Caco-2 (cell line): ENCODE results near the gene PKD1. TPM values are rescaled to one million over a fixed set of nuclear protein-coding genes. Genes with fewer than 3 reads are reported as not detected.

Experiments used
- BruUV-seq: library from RNA; stranded (reverse); fragments of 400-500 nt; replicated peaks from 2 replicates; lab custom pipeline; 2021; lab: Mats Ljungman, UMichigan
- CTCF ChIA-PET: fragments of 300-600 bp; sonication (Branson Sonifier 250); formaldehyde crosslinking; loops from one replicate; lab custom pipeline; 2022; ENCODE audit warnings: antibody characterized with exemption; lab: Charles Lee
- POLR2A ChIA-PET: fragments of 300-600 bp; sonication (Branson Sonifier 250); formaldehyde crosslinking; loops from one replicate; lab custom pipeline; 2022; ENCODE audit warnings: antibody characterized with exemption; lab: Charles Lee
- DNase-seq, 2 experiments: peaks; one replicate each; pipeline versions ENCODE4 v3.0.0 to v3.0.0-alpha.2; 2020 to 2022
- H3K27me3 ChIP-seq: replicated peaks from 2 replicates; pipeline ENCODE4 v1.6.0; 2011; ENCODE audit warnings: low read length; ENCODE audit not compliant: control insufficient read depth, insufficient read depth
- H3K36me3 ChIP-seq: 2 replicates; pipeline ENCODE4 v1.5.1; 2011; ENCODE audit warnings: low read length; ENCODE audit not compliant: control insufficient read depth, insufficient read depth
- H3K4me1 ChIP-seq: fragments of 250-450 bp; sonication (Bioruptor Pico); 2 replicates; pipeline ENCODE4 v1.5.1; 2020; ENCODE audit warnings: mild to moderate bottlenecking
- H3K4me3 ChIP-seq: 2 replicates; pipeline ENCODE4 v1.5.1; 2011; ENCODE audit warnings: low read depth, mild to moderate bottlenecking, control low read depth, low read length
- H3K9me3 ChIP-seq: fragments of 250-450 bp; sonication (Bioruptor Pico); 2 replicates; pipeline ENCODE4 v1.5.1; 2020; ENCODE audit warnings: mild to moderate bottlenecking, moderate library complexity
- H3K27ac Mint-ChIP-seq: one replicate; pipeline ENCODE4 v1.8.0; 2022; ENCODE audit warnings: mixed read lengths; ENCODE audit not compliant: unreplicated experiment
- H3K27me3 Mint-ChIP-seq: one replicate; pipeline ENCODE4 v1.8.0; 2022; ENCODE audit warnings: mixed read lengths; ENCODE audit not compliant: insufficient read depth, unreplicated experiment
- H3K36me3 Mint-ChIP-seq: one replicate; pipeline ENCODE4 v1.8.0; 2022; ENCODE audit warnings: mild to moderate bottlenecking, mixed read lengths; ENCODE audit not compliant: insufficient read depth, unreplicated experiment
- H3K4me1 Mint-ChIP-seq: one replicate; pipeline ENCODE4 v1.8.0; 2022; ENCODE audit warnings: low read depth, mixed read lengths; ENCODE audit not compliant: unreplicated experiment
- H3K4me3 Mint-ChIP-seq: one replicate; pipeline ENCODE4 v1.8.0; 2022; ENCODE audit warnings: mild to moderate bottlenecking, moderate library complexity, mixed read lengths; ENCODE audit not compliant: unreplicated experiment
- H3K9me3 Mint-ChIP-seq: one replicate; pipeline ENCODE4 v1.8.0; 2022; ENCODE audit warnings: mixed read lengths; ENCODE audit not compliant: unreplicated experiment
- CTCF ChIP-seq, 2 experiments: fragments of 200-600 bp in 1 of 2; IDR thresholded peaks; 1 replicate in 1 of 2; 2 replicates in 1 of 2; pipeline versions ENCODE4 v1.5.1 to v1.8.0; 2011 to 2022; ENCODE audit warnings: antibody characterized with exemption in 1 of 2, control low read depth in 1 of 2, inconsistent platforms in 1 of 2, low read depth in 1 of 2, low read length in 1 of 2, mild to moderate bottlenecking in 1 of 2, moderate library complexity in 1 of 2; ENCODE audit not compliant: insufficient read depth in 1 of 2, severe bottlenecking in 1 of 2, unreplicated experiment in 1 of 2
- intact Hi-C: fragments of 100-400 bp; cut with micrococcal nuclease; formaldehyde crosslinking; loops from one replicate; pipeline ENCODE4 v1.10.0; 2022; ENCODE audit not compliant: unreplicated experiment
- total RNA-seq: library from RNA; stranded (reverse); gene quantifications from 2 replicates; pipeline ENCODE4 v1.2.3, GENCODE V29; 2022

PKD1 gene
- total RNA-seq, 1 experiment from 2014 or later: 70.5 TPM

GRCh38 chr16:2095315-2095853, 40.3 kb downstream of the PKD1 start:
- no peaks in the 10 kb centered on the region for H3K27me3 Mint-ChIP-seq
- Histone ChIP-seq H3K4me1 (peaks cover 19% of the 10 kb centered on the region), H3K9me3 (no peaks in the 10 kb centered on the region), H3K36me3 (no peaks in the 10 kb centered on the region; the same call in 1 of the 2 replicates), H3K27me3 (no peaks in the 10 kb centered on the region), H3K4me3 (no peak overlapping the region)
- BruUV-seq: no TSS peak
- intact Hi-C loops: no loop called here
- no peak overlapping the region for H3K27ac Mint-ChIP-seq
- no peaks in the 10 kb centered on the region for H3K4me1 Mint-ChIP-seq
- ChIA-PET POLR2A (no interaction called here), CTCF (no interaction called here)
- H3K4me3 Mint-ChIP-seq: no peak overlapping the region
- H3K36me3 Mint-ChIP-seq: peaks cover 42% of the 10 kb centered on the region
- DNase-seq: no peak
- H3K9me3 Mint-ChIP-seq: no peaks in the 10 kb centered on the region
- no peak for TF ChIP-seq CTCF (IDR thresholded peaks at IDR 0.05; ENCODE audit: insufficient read depth in 1 of 2, low read depth in 1 of 2, low read length in 1 of 2, severe bottlenecking in 1 of 2, unreplicated experiment in 1 of 2)

GRCh38 chr16:2093793-2094192, 41.9 kb downstream of the PKD1 start:
- no peaks in the 10 kb centered on the region for H3K27me3 Mint-ChIP-seq
- Histone ChIP-seq H3K4me1 (peaks cover 22% of the 10 kb centered on the region), H3K4me3 (no peak overlapping the region), H3K9me3 (no peaks in the 10 kb centered on the region), H3K36me3 (no peaks in the 10 kb centered on the region; the same call in 1 of the 2 replicates), H3K27me3 (no peaks in the 10 kb centered on the region)
- TF ChIP-seq CTCF (IDR thresholded peaks at IDR 0.05; ENCODE audit: insufficient read depth in 1 of 2, low read depth in 1 of 2, low read length in 1 of 2, severe bottlenecking in 1 of 2, unreplicated experiment in 1 of 2): no peak
- no peak for DNase-seq
- peaks cover 56% of the 10 kb centered on the region for H3K36me3 Mint-ChIP-seq
- no peaks in the 10 kb centered on the region for H3K9me3 Mint-ChIP-seq
- no peak overlapping the region for H3K27ac Mint-ChIP-seq
- POLR2A ChIA-PET: no interaction called here
- CTCF ChIA-PET: interaction anchor here (0.7 kb wide), 1 partner anchor 439 kb away, joined by 3 read pairs; no protein-coding TSS in a partner anchor
- intact Hi-C loops: no loop called here
- no peaks in the 10 kb centered on the region for H3K4me1 Mint-ChIP-seq
- no peak overlapping the region for H3K4me3 Mint-ChIP-seq
- no TSS peak for BruUV-seq

GRCh38 chr16:2092866-2093265, 42.8 kb downstream of the PKD1 start:
- POLR2A ChIA-PET: interaction anchor here (1.0 kb wide), 1 partner anchor 62 kb away, joined by 3 read pairs; the partner anchor contains the start of gene TRAF7

More at GRCh38 chr16:2092866-2093265, 42.8 kb downstream of the PKD1 start:
- Mint-ChIP-seq H3K27me3 (no peaks in the 10 kb centered on the region), H3K4me1 (no peaks in the 10 kb centered on the region), H3K36me3 (peaks cover 65% of the 10 kb centered on the region), H3K9me3 (no peaks in the 10 kb centered on the region), H3K27ac (no peak overlapping the region), H3K4me3 (peak overlapping the region; percentile 70)
- no peaks in the 10 kb centered on the region; the same call in 1 of the 2 replicates for H3K36me3 ChIP-seq
- no peak for DNase-seq
- intact Hi-C loops: no loop called here
- no peaks in the 10 kb centered on the region for H3K9me3 ChIP-seq
- CTCF ChIA-PET: interaction anchor here (1.2 kb wide), 1 partner anchor 48 kb away, joined by 6 read pairs; no protein-coding TSS in a partner anchor
- no peak for TF ChIP-seq CTCF (IDR thresholded peaks at IDR 0.05; ENCODE audit: insufficient read depth in 1 of 2, low read depth in 1 of 2, low read length in 1 of 2, severe bottlenecking in 1 of 2, unreplicated experiment in 1 of 2)
- H3K4me3 ChIP-seq: no peak overlapping the region
- H3K27me3 ChIP-seq: no peaks in the 10 kb centered on the region
- H3K4me1 ChIP-seq: peaks cover 22% of the 10 kb centered on the region
- BruUV-seq: no TSS peak
